CD4-positive, alpha-beta T cell treated with Interleukin-4 for 1 hour (primary cell): ENCODE measurements around the gene RO60.
"Not testable (repeated sequence)": the region's sequence is repeated elsewhere in the genome, so short reads cannot be mapped to it uniquely, and the experiment has no call there.

Source experiments
- DNase-seq, 2 donors: peaks; one replicate each; pipeline ENCODE4 v3.0.0-alpha.2; 2020 to 2022

RO60 gene

DNA sequence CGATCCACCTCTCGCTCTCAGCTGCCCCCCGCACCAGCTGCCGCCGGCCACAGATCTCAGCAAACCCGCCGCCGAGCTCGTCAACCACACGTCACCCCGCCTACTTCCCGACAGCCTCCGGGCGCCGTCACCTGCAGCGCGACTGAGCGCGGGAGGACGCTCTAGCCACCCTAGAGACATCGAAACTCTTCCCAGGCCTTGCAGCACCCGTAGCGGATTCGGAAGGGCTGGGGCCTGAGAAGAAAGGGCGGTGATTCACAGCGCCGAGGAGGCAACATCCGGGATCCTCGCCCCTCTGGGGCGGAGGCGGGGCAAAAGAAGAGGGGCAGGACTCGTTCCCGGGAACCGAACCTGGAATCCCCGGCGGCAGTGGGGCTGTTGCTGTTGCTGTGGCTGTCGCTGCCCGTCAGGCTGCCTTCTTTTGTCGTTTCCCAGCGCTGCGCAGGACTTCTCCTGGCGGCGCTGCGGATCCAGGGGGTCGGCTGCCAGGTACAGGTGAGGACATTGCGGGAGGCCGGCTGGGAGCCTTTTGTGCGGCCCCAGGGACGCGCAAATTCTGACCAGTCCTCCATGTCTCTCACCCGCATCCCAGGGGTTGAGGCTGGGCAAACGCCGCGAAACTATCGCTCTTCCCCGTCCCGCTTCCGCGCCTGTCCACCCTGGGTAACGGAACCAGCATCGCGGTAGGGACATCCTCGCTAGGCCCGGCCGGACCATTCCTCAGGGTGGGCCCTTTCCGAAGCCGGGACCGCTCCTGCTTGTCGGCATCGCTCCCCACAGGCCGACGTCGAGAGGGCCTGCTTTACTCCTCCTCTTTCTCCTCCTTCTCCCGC is at the start of gene RO60, which contains the start of gene UCHL5:
Gene RO60 (plus strand): TSS at position 331 of the 833 bp plus-strand sequence. CDS start 9,443 bp downstream, outside the sequence.
Gene UCHL5 (minus strand): TSS at position 79 of the 833 bp plus-strand sequence. CDS start 100 bp downstream, outside the sequence.
- DNase-seq, result peak; percentile 97

DNA sequence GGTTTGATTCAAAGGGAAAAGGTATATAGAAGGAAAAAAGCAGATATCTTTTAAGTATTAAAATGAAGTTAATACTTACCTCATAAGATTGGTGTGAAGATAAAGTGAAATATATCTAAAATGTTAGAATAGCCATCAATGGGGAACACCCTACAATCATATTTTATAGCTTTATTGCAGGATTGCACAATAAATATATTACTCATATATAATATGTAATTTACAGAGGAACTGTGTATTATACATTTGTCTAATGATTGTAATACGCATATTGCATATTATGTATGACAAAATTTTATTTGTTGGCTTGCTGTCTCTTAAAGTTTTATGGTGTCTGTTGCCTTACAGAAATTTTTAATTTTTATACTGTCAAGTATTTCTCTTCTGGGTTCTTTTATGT is 48.0 kb upstream of the RO60 start:
- DNase-seq, result no peak

DNA sequence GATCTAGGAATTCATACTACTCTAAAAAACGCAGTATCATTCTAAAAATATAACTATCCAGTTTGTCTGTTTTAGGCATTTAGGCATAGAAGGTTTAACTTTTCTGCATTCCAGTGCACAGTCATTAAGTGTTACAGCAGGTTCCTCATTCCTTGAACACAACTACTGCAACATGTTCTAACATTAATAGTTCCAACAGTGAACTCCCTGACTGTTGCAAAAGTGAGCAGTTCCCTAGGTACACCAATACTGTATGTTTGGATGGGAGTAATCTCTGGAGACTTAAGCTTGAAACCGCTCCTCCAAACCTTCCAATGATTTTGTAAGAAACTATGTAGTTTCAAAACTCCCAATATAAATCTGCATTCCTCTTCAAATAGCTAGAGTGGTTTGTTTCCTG is 46.4 kb upstream of the RO60 start:
- DNase-seq, result no peak

DNA sequence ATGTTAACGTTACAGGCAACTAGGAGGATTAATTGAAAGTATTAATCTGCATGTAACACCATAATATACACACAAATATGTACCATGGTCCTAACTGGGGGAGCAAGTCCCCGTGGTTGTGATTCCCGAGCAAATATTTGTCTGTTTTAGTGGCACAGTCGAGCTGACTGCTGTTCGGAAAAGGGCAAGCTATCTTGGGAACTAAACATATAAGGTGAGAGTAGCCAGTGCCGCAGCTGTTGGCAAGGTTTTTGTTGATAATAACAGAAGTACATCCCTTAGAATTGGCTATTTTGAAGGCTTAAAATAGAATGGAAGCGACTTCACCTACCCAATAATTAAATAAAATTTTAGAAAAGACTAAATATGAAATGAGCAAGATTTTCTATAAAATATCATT is 45.7 kb upstream of the RO60 start:
- DNase-seq, result no peak

DNA sequence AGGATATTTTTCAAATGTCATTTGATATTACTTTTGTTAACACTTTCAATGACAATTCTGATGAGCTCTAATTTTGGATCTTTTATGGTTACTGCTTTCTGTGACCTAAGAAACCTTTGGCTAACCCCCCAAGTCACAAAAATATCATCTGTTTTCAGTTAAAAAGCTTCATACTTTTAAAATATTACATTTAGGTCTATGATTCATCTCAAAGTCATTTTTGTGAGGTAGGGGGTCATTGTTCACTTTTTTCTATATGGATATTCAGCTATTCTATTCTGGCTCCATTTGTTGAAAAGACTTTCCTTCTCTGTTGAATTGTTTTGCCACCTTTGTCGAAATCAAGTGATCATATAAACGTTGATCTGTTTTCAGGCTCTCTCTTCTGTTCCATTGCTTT is 45.0 kb upstream of the RO60 start:
- DNase-seq, result no peak

DNA sequence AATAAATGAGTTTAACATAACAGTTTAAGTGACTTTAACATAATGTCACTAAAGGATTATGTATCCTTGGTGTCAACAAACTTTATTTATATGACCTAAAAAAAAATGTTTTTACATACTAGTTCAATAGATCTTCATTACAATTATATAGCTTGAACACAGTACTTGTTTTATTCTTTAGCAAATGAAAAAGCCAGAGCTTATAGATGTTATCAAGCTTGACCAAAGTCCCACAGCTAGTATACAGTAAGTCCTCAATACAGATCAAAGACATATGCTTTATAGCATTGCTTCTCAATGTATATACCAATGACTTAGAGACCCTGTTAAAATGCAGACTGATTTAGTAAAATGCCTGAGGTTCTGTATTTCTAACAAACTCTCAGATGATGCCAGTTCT is 42.6 kb upstream of the RO60 start:
- no peak for DNase-seq

DNA sequence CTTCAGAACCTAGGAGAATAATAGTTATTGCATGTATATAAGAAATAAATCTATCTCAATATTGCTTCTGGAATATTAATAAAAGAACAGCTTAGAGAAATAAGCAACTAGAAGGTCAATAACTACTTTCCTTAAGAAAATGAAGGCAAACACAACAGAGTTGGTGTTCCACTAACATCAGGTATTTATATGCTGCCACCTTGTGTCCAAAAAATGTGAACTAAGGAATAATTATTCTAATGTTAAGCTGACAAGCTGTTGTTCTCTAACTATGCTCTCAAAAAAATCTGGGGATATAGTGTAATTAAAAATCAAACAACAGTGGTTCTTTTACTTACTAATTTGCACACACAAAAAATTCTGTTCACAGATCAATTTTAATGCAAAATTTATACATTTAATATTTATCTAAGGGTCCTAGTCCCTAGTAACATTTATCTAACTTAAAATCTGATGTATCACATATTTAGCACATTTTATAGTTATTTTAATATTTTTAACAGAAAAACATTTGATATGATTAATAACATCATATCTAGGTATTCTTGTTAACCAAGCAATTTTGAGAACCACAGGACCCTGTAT is 39.9 kb upstream of the RO60 start:
- peak in 1 of 2 donors; percentile 62 for DNase-seq

DNA sequence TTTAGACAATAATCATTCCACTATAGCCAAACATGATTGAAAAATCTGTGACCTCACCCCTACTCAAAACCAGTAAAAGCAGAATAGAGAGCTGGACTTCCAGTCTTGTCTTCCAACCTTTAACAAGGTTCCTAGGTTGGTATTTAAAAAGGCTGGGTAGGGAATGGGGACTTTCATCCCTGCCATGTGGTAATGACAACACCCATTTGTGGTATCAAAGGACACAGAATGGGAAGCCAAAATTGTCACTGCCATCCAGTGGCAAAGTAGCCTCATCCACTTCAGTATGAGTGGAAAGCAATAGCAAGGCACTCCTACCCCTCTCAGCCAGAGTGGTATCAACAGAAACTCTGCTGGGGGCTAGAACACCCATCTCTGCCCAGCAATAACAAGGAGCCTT is 34.2 kb upstream of the RO60 start:
- no peak for DNase-seq

DNA sequence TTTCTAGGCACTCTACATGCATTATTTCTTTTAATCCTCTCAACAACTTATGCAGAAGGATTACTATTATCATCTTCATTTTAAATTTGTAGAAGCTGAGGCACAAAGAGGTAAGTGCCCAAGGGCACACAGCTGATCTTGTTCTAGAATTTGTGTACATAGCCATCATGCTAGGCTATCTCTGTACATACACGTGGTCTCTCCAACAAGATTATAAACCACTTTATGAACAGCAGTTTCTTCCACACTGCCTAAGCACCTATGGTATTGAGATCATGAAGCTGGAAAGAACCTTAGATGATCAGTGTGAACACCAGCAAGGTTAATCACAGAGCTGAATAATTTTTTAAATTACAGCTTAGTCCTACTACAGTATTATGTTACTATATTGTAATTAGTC is 29.1 kb upstream of the RO60 start:
- DNase-seq, result no peak

DNA sequence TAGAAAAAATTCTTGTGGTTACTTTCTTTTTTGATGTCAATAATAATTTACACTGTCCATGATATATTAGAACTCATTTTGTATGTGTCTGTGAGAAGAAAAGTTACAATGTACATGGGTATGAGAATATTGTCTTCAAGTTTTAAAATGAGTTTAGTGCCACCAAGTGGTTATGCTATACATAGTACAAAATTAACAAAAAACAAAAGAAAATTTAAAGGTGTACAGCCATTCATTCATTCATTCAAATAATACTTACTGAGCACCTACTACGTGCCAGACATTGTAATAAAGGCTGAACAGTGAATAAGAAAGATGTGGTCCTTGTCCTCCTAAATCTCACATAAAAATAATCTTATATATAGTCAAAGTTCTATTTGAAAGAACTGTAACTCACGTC is 28.0 kb upstream of the RO60 start:
- DNase-seq, result peak in 1 of 2 donors; percentile 16

DNA sequence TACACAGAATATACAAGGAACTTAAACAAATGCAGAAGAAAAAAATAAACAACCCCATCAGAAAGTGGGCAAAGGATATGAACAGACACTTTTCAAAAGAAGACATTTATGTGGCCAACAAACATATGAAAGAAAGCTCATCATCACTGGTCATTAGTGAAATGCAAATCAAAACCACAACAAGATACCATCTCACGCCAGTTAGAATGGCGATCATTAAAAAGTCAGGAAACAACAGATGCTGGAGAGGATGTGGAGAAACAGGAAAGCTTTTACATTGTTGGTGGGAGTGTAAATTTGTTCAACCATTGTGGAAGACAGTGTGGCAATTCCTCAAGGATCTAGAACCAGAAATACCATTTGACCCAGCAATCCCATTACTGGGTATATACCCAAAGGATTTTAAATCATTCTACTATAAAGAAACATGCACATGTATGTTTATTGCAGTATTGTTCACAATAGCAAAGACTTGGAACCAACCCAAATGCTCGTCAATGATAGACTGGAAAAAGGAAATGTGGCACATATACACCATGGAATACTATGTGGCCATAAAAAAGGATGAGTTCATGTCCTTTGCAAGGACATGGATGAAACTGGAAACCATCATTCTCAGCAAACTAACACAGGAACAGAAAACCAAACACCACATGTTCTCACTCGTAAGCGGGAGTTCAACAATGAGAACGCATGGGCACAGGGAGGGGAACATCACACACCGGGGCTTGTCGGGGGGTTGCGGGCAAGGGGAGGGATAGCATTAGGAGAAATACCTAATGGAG is 26.6 kb upstream of the RO60 start:
- DNase-seq, result not testable (repeated sequence)

DNA sequence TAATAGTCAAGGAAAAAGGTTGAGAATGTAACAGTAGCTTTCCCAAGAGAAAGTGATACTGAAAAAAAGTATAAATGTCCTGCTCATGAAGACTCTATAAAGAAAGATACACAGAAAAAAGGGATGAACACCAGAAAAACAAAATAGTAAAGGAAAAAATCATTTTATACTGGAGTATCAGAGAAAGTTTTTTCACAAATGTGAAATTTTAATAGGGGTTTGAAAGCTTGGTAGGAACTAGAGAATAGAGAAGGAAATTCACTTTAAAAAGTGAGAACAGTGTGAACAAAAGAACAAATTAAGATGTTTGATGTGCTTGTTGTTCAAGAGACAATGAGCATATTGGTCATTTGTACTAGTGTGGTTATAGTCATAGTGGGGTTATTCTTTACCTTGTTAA is 25.8 kb upstream of the RO60 start:
- no peak for DNase-seq

DNA sequence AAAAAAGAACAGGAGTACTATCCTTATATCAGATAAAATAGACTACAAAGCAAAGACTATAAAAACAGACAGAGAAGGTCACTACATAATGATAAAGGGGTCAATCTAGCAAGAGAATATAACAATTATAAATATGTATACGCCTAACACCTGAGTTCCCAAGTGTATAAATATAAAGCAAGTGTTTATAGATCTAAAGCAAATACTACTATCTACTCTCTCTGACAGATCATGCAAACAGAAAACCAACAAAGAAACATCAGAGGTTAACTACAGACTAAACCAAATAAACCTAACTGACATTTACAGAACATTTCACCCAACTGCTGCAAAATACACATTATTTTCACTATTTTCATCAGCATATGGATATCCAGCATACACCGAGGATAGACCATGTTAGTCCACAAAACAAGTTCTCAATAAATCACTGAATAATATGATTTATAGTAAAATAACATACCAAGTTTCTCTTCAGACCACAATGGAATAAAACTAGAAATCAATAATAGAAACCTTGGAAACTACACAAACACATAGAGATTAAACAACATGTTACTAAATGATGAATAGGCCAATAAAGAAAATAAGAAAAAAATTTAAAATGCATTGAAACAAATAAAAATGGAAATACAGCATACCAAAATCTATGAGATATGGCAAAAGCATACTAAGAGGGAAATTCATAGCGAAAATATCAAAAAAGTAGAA is 22.9 kb upstream of the RO60 start:
- no peak for DNase-seq

DNA sequence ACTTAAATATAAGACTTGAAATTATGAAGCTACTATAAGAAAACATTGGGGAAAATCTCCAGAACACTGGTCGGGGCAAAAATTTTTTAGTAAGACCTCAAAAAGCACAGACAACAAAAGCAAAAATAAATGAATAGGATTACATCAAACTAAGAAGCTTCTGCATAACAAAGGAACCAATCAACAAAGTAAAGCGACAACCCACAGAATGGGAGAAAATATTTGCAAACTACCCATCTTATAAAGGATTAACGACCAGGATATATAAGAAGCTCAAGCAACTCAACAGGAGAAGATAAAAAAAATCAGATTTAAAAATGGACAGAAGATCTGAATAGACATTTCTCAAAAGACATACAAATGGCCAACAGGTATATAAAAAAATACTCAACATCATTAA is 19.4 kb upstream of the RO60 start:
- no peak for DNase-seq

DNA sequence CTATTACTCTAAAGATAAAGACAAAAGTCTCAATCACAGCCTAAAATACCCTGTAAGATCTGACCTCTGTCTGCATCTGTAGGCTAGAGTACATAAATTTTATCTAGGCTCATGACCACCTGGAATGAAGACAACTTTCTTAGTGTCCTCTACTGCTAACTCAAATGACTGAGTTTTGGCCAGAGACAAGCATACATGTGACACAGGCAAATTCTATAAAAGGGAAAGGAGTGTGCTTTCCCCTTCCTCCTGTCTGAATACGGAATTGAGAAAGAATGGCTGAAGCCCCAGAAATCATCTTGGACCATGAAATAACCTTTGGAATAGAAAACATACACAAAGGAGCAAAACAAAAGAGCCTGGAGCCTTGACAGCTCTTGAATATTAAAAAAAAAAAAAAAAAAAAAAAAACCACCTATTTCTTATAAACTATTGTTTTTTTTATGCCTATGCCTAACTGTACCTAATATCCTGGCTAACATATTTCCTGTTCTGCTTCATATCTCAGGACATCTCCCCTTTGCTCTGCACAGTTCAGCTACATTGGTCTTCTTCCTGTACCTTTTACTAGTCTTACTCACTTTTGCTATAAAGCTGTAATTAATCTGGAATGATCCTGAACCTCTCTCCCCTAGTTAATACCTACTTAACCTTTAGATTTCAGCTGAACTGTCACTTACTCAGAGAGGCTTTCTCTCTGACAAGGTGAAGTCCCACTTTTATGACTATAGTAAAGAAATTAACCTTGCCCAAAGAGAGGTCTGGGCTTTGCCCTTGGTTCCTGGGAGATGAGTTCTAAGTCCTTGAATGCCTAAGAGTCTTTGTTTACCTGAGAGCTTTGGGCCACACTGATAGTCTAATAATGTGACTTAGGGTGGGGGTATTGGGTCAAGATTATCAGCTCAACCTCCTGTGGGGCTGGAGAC is 16.4 kb upstream of the RO60 start:
- DNase-seq, result no peak

DNA sequence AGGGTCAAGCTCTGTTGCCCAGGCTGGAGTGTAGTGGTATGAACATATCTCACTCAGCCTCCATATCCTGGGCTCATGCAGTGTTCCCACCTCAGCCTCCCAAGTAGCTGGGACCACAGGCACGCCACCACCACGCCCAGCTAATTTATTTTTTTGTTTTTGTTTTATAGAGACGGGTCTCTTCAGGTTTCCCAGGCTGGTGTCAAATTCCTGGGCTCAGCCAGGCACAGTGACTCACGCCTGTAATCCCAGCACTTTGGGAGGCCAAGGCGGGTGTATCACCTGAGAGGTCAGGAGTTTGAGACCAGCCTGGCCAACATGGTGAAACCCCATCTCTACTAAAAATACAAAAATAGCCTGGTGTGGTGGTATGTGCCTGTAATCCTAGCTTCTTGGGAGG is 10.5 kb upstream of the RO60 start:
- DNase-seq, result not testable (repeated sequence)

DNA sequence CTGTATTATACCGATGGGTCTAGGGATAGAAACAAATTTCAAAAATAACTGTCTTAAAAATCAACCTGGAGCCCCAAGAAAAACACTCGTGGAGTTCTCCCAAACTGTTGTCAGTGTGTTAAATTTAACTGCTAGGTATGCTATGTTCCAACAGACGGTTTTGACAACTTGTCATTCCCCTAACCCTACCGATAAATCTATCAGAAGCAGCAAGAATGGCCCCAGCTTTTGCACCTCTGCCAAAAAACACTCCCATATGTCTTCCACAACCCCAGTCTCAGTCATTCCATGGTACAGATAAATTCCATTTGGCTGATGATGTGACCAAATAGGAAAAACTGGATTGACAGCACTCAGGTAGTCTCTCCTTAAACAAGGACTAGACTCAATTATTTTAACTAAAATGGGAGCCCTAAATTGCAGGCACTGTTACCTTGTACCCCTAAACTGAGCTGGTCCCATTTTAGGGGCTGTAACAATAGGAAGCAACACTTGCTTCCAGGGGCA is 5.2 kb upstream of the RO60 start:
- DNase-seq, result no peak

DNA sequence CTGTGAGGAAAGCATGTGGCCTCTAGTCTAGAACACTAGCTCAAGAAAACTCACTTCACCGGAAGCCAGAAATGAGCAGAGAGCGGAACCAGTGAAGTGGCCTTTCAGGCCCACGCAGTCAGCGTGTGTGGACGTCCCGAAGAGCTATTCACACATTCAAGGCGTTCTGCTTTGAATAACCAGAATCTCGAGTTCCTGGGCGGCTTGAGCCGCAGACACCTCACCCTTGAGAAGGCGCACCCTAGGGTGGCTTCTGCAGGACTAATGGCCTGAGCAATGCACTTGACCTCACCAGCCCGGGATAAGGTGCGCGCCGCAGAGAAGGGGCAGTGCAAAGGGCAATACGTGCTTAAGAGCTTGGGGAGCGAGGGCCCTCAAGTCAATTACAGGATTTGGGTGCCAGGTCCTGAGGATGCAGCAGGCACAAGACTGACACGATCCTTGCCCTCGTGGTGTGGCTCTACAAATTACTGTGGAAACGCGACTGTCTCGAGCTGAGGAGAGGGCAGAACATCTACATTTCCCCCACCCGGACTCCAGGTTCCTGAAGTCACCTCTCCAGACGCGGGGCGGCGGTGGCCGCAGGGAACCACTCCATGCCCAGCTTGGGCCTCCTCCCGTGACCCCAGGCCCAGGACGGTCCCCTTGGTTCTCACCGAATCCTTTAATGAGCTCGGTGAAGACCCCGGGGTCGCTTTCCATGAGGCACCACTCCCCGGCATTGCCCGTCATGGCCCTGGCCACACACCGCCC is 707 bp upstream of the RO60 start:
- peak; percentile 61 to 66 for DNase-seq

DNA sequence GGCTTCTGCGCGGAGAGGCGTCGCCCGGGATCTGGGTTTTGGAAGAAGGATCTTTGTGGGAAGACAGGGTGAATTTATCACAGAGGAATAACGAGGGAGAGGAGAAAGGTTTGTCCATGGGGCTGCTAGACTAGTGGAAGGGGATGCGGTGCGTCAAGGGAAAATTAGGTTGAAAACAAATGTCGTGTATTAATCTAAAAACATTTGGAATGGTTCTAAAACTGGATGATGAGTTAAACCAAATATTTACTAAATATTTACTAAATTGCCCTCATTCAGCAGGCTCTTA is 647 bp downstream of the RO60 start:
- no peak for DNase-seq

DNA sequence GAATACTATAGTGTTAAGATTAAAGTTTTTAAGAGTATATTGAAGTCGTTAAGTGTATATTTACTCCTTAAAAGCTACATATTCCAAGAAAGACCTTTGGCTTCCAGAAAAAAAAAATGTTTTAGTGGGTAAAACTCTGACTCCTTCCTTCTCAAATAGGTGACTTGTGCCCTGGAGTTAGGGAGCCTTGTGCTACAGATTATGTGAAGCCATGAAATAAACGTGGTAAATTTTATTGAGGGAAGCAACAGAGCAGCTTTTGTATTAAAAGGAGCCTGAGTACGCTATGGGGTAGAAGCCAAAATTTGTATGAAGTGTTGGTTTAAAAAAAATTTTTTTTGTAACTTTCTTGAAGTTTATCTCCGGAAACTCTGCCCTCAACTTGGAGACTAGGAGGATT is 994 bp downstream of the RO60 start:
- DNase-seq, result no peak

DNA sequence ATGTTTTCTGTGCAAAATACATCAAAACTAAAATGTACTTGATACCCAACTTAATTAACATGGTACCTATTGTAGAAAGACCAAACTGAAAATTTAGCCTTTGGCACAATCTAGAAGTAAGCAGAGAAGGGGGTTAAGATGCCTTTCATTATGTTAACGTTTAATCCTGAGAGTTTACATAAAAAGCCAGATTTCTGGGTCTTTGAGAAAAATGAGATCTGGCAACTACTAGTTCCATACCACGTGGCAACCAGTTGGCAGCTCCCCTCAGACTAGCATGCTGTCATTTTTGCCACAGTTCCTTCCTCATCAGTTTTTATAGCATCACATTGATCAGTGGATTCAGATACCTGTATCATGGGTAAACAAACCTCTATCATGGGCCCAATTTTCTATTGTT is 1.5 kb downstream of the RO60 start:
- DNase-seq, result peak in 1 of 2 donors; percentile 25
